DOHH2 (cell line): ENCODE data around the gene TACC2.

Experiments
- H3F3A ChIP-seq: fragments of 200-600 bp; sonication (generic), shearing (Covaris generic); 2 replicates; pipeline ENCODE4 v1.6.0; 2016; ENCODE audit warnings: antibody characterized with exemption, mild to moderate bottlenecking; ENCODE audit not compliant: control insufficient read depth, insufficient read depth
- H3K27ac ChIP-seq: fragments of 200-600 bp; sonication (generic); 2 replicates; pipeline ENCODE4 v1.5.1; 2014; ENCODE audit warnings: low read depth, mild to moderate bottlenecking, low read length, moderate library complexity
- H3K27me3 ChIP-seq: fragments of 200-600 bp; sonication (generic); 2 replicates; pipeline ENCODE4 v1.6.1; 2014; ENCODE audit warnings: mild to moderate bottlenecking, low read length, mixed read lengths; ENCODE audit not compliant: control insufficient read depth
- H3K36me3 ChIP-seq: fragments of 200-600 bp; sonication (generic); 2 replicates; pipeline ENCODE4 v1.6.1; 2014; ENCODE audit warnings: mild to moderate bottlenecking, low read length, moderate library complexity, mixed read lengths; ENCODE audit not compliant: control insufficient read depth
- H3K4me1 ChIP-seq: fragments of 200-600 bp; sonication (generic); 2 replicates; pipeline ENCODE4 v1.6.1; 2014; ENCODE audit warnings: mild to moderate bottlenecking, low read length, mixed read lengths; ENCODE audit not compliant: control insufficient read depth
- H3K4me2 ChIP-seq: fragments of 200-600 bp; sonication (generic); 2 replicates; pipeline ENCODE4 v1.6.0; 2014; ENCODE audit warnings: mild to moderate bottlenecking, low read length, moderate library complexity
- H3K4me3 ChIP-seq: fragments of 200-600 bp; sonication (generic); 2 replicates; pipeline ENCODE4 v1.5.1; 2014; ENCODE audit warnings: mild to moderate bottlenecking, low read length, mixed read lengths
- H3K79me2 ChIP-seq: fragments of 200-600 bp; sonication (generic); 2 replicates; pipeline ENCODE4 v1.6.1; 2014; ENCODE audit warnings: mild to moderate bottlenecking, low read length, mixed read lengths; ENCODE audit not compliant: control insufficient read depth
- H3K9me2 ChIP-seq: fragments of 200-600 bp; sonication (generic); replicated peaks from 2 replicates; pipeline ENCODE4 v1.6.1; 2014; ENCODE audit warnings: mild to moderate bottlenecking, low read length, mixed read lengths; ENCODE audit not compliant: control insufficient read depth
- H3K9me3 ChIP-seq: fragments of 200-600 bp; sonication (generic); 2 replicates; pipeline ENCODE4 v1.6.1; 2014; ENCODE audit warnings: antibody characterized with exemption, low read length, mixed read lengths; ENCODE audit not compliant: control insufficient read depth, insufficient read depth
- H4K20me1 ChIP-seq: fragments of 200-600 bp; sonication (generic); 2 replicates; pipeline ENCODE4 v1.6.0; 2014; ENCODE audit warnings: low read depth, mild to moderate bottlenecking, antibody characterized with exemption, low read length, moderate library complexity; ENCODE audit not compliant: control insufficient read depth, insufficient read depth
- EZH2phosphoT487 ChIP-seq: fragments of 200-600 bp; sonication (generic); IDR thresholded peaks from 2 replicates; pipeline ENCODE4 v1.6.1; 2017; ENCODE audit warnings: borderline replicate concordance, mild to moderate bottlenecking, antibody characterized with exemption, low read length, moderate library complexity, mixed read lengths
- TF ChIP-seq, protein P1 (sequence below): fragments of 200-600 bp; sonication (generic); IDR thresholded peaks from one replicate; pipeline ENCODE4 v1.5.1; 2014; ENCODE audit warnings: antibody characterized with exemption, mild to moderate bottlenecking, low read depth, low read length; ENCODE audit not compliant: poor library complexity, severe bottlenecking

TACC2 gene

DNA sequence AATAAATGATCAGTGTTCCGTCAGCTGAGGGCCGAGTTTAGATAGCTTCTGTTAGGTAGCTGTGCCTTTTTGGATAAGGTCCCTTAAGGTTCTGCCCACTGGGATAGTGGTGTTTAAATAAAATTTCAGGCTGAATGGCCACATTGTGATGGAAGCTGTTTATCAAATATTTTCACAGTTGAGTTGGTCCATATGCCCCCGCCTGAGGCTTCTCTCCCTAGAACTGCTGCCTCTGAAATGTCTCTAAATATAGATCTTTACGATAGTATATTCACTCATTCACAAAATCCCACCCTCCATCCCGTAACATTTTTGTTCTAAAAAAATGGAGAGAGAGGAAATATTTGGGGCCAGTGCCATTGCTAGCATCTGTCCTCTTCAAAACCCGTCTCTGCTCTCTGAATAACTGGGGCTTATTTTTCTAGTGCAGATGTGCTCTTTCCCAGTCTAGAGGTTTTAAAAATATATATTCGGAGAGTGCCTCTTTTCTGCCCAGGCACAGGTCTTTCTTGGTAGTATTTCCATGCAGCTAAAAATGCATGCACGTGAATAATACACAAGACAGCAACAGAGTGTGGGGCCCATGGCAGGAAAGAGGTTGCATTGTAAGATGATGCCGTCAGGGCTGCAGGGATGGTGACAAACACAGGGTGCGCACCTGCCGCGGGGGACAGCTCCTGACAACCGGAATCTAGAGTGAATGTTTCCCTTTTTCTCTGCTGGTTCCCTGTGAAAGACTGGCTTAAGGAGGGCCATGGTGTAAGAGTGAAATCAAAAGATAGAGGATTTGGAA, 176.7 kb downstream of the TACC2 start:
- Histone ChIP-seq H3K4me1 (no peaks in the 10 kb centered on the region), H3K36me3 (no peaks in the 10 kb centered on the region), H3F3A (no peaks in the 10 kb centered on the region), H3K9me2 (no peaks in the 10 kb centered on the region), H3K9me3 (no peaks in the 10 kb centered on the region), H3K79me2 (no peaks in the 10 kb centered on the region), H4K20me1 (no peaks in the 10 kb centered on the region), H3K27ac (no peak overlapping the region), H3K4me3 (no peak overlapping the region), H3K4me2 (no peak overlapping the region), H3K27me3 (no peaks in the 10 kb centered on the region; the same call in none of the 2 replicates)
- TF ChIP-seq EZH2phosphoT487, result no peak

GRCh38 chr10:122168101-122168500, 179.1 kb downstream of the TACC2 start:
- no peak overlapping the region for H3K4me2 ChIP-seq
- H3K9me2 ChIP-seq, result no peaks in the 10 kb centered on the region
- TF ChIP-seq EZH2phosphoT487, result no peak
- TF ChIP-seq, protein P1, sequence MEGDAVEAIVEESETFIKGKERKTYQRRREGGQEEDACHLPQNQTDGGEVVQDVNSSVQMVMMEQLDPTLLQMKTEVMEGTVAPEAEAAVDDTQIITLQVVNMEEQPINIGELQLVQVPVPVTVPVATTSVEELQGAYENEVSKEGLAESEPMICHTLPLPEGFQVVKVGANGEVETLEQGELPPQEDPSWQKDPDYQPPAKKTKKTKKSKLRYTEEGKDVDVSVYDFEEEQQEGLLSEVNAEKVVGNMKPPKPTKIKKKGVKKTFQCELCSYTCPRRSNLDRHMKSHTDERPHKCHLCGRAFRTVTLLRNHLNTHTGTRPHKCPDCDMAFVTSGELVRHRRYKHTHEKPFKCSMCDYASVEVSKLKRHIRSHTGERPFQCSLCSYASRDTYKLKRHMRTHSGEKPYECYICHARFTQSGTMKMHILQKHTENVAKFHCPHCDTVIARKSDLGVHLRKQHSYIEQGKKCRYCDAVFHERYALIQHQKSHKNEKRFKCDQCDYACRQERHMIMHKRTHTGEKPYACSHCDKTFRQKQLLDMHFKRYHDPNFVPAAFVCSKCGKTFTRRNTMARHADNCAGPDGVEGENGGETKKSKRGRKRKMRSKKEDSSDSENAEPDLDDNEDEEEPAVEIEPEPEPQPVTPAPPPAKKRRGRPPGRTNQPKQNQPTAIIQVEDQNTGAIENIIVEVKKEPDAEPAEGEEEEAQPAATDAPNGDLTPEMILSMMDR, result no peak
- no peaks in the 10 kb centered on the region for H3K4me1 ChIP-seq
- H4K20me1 ChIP-seq, result no peaks in the 10 kb centered on the region
- no peak overlapping the region for H3K4me3 ChIP-seq
- no peaks in the 10 kb centered on the region for H3K36me3 ChIP-seq
- no peaks in the 10 kb centered on the region; the same call in none of the 2 replicates for H3K27me3 ChIP-seq
- H3K79me2 ChIP-seq, result no peaks in the 10 kb centered on the region
- no peak overlapping the region for H3K27ac ChIP-seq
- H3K9me3 ChIP-seq, result no peaks in the 10 kb centered on the region
- no peaks in the 10 kb centered on the region for H3F3A ChIP-seq

GRCh38 chr10:122168598-122169394, 179.8 kb downstream of the TACC2 start:
- H3K27ac ChIP-seq, result no peak overlapping the region
- no peaks in the 10 kb centered on the region for H3K36me3 ChIP-seq
- H3F3A ChIP-seq, result no peaks in the 10 kb centered on the region
- TF ChIP-seq, protein P1, result no peak
- TF ChIP-seq EZH2phosphoT487, result no peak
- no peaks in the 10 kb centered on the region; the same call in none of the 2 replicates for H3K27me3 ChIP-seq
- no peaks in the 10 kb centered on the region for H3K9me2 ChIP-seq
- no peaks in the 10 kb centered on the region for H3K9me3 ChIP-seq
- no peaks in the 10 kb centered on the region for H4K20me1 ChIP-seq
- H3K4me1 ChIP-seq, result no peaks in the 10 kb centered on the region
- H3K79me2 ChIP-seq, result no peaks in the 10 kb centered on the region
- no peak overlapping the region for H3K4me3 ChIP-seq
- H3K4me2 ChIP-seq, result no peak overlapping the region

GRCh38 chr10:122170802-122171201, 181.8 kb downstream of the TACC2 start:
- Histone ChIP-seq H3K4me2 (no peak overlapping the region), H3K4me3 (no peak overlapping the region), H3F3A (no peaks in the 10 kb centered on the region), H3K4me1 (no peaks in the 10 kb centered on the region), H4K20me1 (no peaks in the 10 kb centered on the region), H3K9me2 (no peaks in the 10 kb centered on the region), H3K36me3 (no peaks in the 10 kb centered on the region), H3K27me3 (no peaks in the 10 kb centered on the region; the same call in 1 of the 2 replicates), H3K9me3 (no peaks in the 10 kb centered on the region), H3K27ac (no peak overlapping the region), H3K79me2 (no peaks in the 10 kb centered on the region)
- TF ChIP-seq, protein P1, result no peak
- no peak for TF ChIP-seq EZH2phosphoT487
